Gastrocnemius medialis (tissue), 4 donors: ENCODE data around the gene ZFAND6.

Experiments
- POLR2A ChIP-seq, 2 donors: fragments of 450-650 bp; IDR thresholded peaks; one replicate each; pipeline ENCODE4 v1.6.1; 2017; ENCODE audit warnings: antibody characterized with exemption in 2 of 2, mild to moderate bottlenecking in 2 of 2, moderate library complexity in 2 of 2
- TF ChIP-seq, protein P1 (sequence below), 5 experiments: fragments of 450-650 bp in 3 of 5; fragments of 200-600 bp in 2 of 5; sonication (generic) in 2 of 5; IDR thresholded peaks in 4 of 5; conservative IDR thresholded peaks in 1 of 5; 1 replicate in 4 of 5; 2 replicates in 1 of 5; pipeline ENCODE4 v1.5.1; 2016 to 2019; ENCODE audit warnings: antibody characterized with exemption in 5 of 5, mild to moderate bottlenecking in 3 of 5, moderate library complexity in 3 of 5

DNA sequence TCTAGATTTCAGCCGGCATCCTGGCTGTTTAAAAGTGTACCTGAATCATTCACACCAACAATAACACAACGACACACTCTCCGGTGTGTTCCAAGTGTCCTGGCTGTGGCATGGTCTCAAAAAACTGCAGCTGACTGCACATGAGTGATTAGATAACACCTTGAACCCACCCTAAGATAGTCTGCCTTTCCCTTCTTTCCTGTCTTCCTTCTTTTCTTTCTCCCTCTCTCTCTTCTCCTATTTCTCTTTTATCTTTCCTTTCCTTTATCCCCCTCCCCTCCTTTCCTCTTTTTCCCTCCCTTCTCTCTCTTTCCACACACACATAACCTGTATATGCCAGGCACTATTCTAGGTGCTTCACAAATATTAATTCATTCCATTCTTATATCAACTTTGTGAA lies 92.1 kb downstream of the ZFAND6 start:
- TF ChIP-seq POLR2A (IDR thresholded peaks at IDR 0.05) = no peak
- TF ChIP-seq, protein P1, sequence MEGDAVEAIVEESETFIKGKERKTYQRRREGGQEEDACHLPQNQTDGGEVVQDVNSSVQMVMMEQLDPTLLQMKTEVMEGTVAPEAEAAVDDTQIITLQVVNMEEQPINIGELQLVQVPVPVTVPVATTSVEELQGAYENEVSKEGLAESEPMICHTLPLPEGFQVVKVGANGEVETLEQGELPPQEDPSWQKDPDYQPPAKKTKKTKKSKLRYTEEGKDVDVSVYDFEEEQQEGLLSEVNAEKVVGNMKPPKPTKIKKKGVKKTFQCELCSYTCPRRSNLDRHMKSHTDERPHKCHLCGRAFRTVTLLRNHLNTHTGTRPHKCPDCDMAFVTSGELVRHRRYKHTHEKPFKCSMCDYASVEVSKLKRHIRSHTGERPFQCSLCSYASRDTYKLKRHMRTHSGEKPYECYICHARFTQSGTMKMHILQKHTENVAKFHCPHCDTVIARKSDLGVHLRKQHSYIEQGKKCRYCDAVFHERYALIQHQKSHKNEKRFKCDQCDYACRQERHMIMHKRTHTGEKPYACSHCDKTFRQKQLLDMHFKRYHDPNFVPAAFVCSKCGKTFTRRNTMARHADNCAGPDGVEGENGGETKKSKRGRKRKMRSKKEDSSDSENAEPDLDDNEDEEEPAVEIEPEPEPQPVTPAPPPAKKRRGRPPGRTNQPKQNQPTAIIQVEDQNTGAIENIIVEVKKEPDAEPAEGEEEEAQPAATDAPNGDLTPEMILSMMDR (IDR thresholded peaks at IDR 0.05 in 4 of 5, conservative IDR thresholded peaks at IDR 0.05 in 1 of 5) = no peak
